Retinal pigment epithelial cell (primary cell): ENCODE data around the gene KDM1A.
A peak's percentile ranks its signal among the peaks of the same experiment; 100 is the strongest.

ENCODE experiments used
- DNase-seq: peaks from one replicate; pipeline ENCODE4 v3.0.0-alpha.2; 2010; ENCODE audit warnings: low read depth
- H3K4me3 ChIP-seq: 2 replicates; pipeline ENCODE4 v1.5.1; 2011; ENCODE audit warnings: mild to moderate bottlenecking, low read length, control low read depth, moderate library complexity
- CTCF ChIP-seq: conservative IDR thresholded peaks from 2 replicates; pipeline ENCODE4 v1.5.1; 2011; ENCODE audit warnings: low read depth, low read length, control low read depth, inconsistent platforms

The KDM1A gene

GRCh38 chr1:23035823-23036452, 16.7 kb downstream of the KDM1A start:
- H3K4me3 ChIP-seq: no peak overlapping the region
- no peak for TF ChIP-seq CTCF
- no peak for DNase-seq

GRCh38 chr1:23037081-23037740, 17.9 kb downstream of the KDM1A start:
- TF ChIP-seq CTCF: no peak
- DNase-seq: no peak
- H3K4me3 ChIP-seq: no peak overlapping the region

GRCh38 chr1:23039308-23039826, 20.1 kb downstream of the KDM1A start:
- DNase-seq: no peak

GRCh38 chr1:23040509-23040908, 21.2 kb downstream of the KDM1A start:
- no peak for DNase-seq
- TF ChIP-seq CTCF: no peak
- no peak overlapping the region for H3K4me3 ChIP-seq

More at GRCh38 chr1:23039308-23039826, 20.1 kb downstream of the KDM1A start:
- no peak for TF ChIP-seq CTCF
- no peak overlapping the region for H3K4me3 ChIP-seq

- no peak for TF ChIP-seq CTCF
- DNase-seq: no peak
These were observed 24.8 kb downstream of the KDM1A start for GRCh38 chr1:23044035-23044434.

GRCh38 chr1:23050201-23050600, 30.9 kb downstream of the KDM1A start:
- DNase-seq: peak; percentile 32
- TF ChIP-seq CTCF: no peak
- H3K4me3 ChIP-seq: no peak overlapping the region

More at GRCh38 chr1:23044035-23044434, 24.8 kb downstream of the KDM1A start:
- no peak overlapping the region for H3K4me3 ChIP-seq
